Thoracic aorta (tissue), 2 donors: ENCODE results near the gene YWHAE. TPM values are rescaled to one million over a fixed set of nuclear protein-coding genes. Genes with fewer than 3 reads are reported as not detected.
"Not testable (repeated sequence)": the region's sequence is repeated elsewhere in the genome, so short reads cannot be mapped to it uniquely, and the experiment has no call there.

Experiments used
- ATAC-seq: fragments of 150-250 bp; one replicate; pipeline ENCODE4 v1.8.0; 2017; ENCODE audit warnings: low read depth; ENCODE audit not compliant: insufficient number of reproducible peaks, low FRiP score
- DNase-seq: peaks from one replicate; pipeline ENCODE4 v3.0.0-alpha.2; 2020; ENCODE audit warnings: low spot score
- H3K27ac ChIP-seq, 2 donors: fragments of 200-600 bp; sonication (generic); 1 replicate in 1 of 2; 2 replicates in 1 of 2; pipeline ENCODE4 v1.5.1; 2016; ENCODE audit warnings: mild to moderate bottlenecking in 2 of 2, moderate library complexity in 2 of 2
- H3K27me3 ChIP-seq: fragments of 200-600 bp; sonication (generic); replicated peaks from 2 replicates; pipeline ENCODE4 v1.6.0; 2016; ENCODE audit warnings: mild to moderate bottlenecking; ENCODE audit not compliant: insufficient read depth
- H3K36me3 ChIP-seq: fragments of 200-600 bp; sonication (generic); one replicate; pipeline ENCODE4 v1.5.1; 2016
- H3K4me1 ChIP-seq, 2 donors: fragments of 200-600 bp; sonication (generic); 1 replicate in 1 of 2; 2 replicates in 1 of 2; pipeline versions ENCODE4 v1.5.1 to v1.6.0; 2016; ENCODE audit warnings: low read depth in 2 of 2, mild to moderate bottlenecking in 1 of 2; ENCODE audit not compliant: control insufficient read depth in 1 of 2
- H3K4me3 ChIP-seq: fragments of 200-600 bp; sonication (generic); 2 replicates; pipeline ENCODE4 v1.5.1; 2016; ENCODE audit warnings: mild to moderate bottlenecking
- H3K9me3 ChIP-seq: fragments of 200-600 bp; sonication (generic); 2 replicates; pipeline ENCODE4 v1.5.1; 2016
- CTCF ChIP-seq: fragments of 200-600 bp; sonication (generic); IDR thresholded peaks from one replicate; pipeline ENCODE4 v1.5.1; 2019; ENCODE audit warnings: antibody characterized with exemption
- total RNA-seq, 2 donors: library from RNA; depleted of rRNA; stranded (reverse); fragments of >200 nt; gene quantifications; one replicate each; pipeline versions ENCODE4 v1.1.0 to v1.2.3, GENCODE V29; 2016

Gene YWHAE
- total RNA-seq, 2 donors from 2014 or later, result 178 to 593 TPM

- TF ChIP-seq CTCF, result no peak
- no peak for ATAC-seq
- Histone ChIP-seq H3K4me3 (peak overlapping the region; percentile 43), H3K36me3 (no peaks in the 10 kb centered on the region), H3K27ac (peak overlapping the region; percentile 52 to 72), H3K9me3 (no peaks in the 10 kb centered on the region), H3K27me3 (no peaks in the 10 kb centered on the region), H3K4me1 (peaks cover 72 to 94% of the 10 kb centered on the region in 2 donors)
- DNase-seq, result no peak
Measured at GRCh38 chr17:1391577-1391976, 8.4 kb downstream of the YWHAE start.

- Histone ChIP-seq H3K4me3 (peak overlapping the region; percentile 43), H3K27ac (peak overlapping the region; percentile 52 to 72)
Measured at GRCh38 chr17:1390432-1391367, 9.3 kb downstream of the YWHAE start.

GRCh38 chr17:1387490-1388227 lies 12.4 kb downstream of the YWHAE start:
- DNase-seq, ATAC-seq, H3K27me3 ChIP-seq, H3K36me3 ChIP-seq, H3K27ac ChIP-seq, H3K9me3 ChIP-seq, H3K4me3 ChIP-seq: not testable (repeated sequence)
- H3K4me1 ChIP-seq, result peaks cover 63 to 96% of the 10 kb centered on the region in 2 donors

More at GRCh38 chr17:1390432-1391367, 9.3 kb downstream of the YWHAE start:
- no peak for DNase-seq
- Histone ChIP-seq H3K36me3 (no peaks in the 10 kb centered on the region), H3K4me1 (peaks cover 72 to 94% of the 10 kb centered on the region in 2 donors), H3K27me3 (no peaks in the 10 kb centered on the region), H3K9me3 (no peaks in the 10 kb centered on the region)
- no peak for ATAC-seq
- no peak for TF ChIP-seq CTCF

- peaks cover 57 to 94% of the 10 kb centered on the region in 2 donors for H3K4me1 ChIP-seq
Measured at GRCh38 chr17:1386675-1387190, 13.3 kb downstream of the YWHAE start.

GRCh38 chr17:1386265-1386664 lies 13.8 kb downstream of the YWHAE start:
- H3K4me3 ChIP-seq, result no peak overlapping the region
- no peaks in the 10 kb centered on the region for H3K27me3 ChIP-seq
- no peaks in the 10 kb centered on the region for H3K36me3 ChIP-seq
- TF ChIP-seq CTCF, result no peak
- no peak for DNase-seq
- peak overlapping the region; percentile 7 to 41 for H3K27ac ChIP-seq
- H3K4me1 ChIP-seq, result peaks cover 57 to 94% of the 10 kb centered on the region in 2 donors
- no peak for ATAC-seq
- no peaks in the 10 kb centered on the region for H3K9me3 ChIP-seq

More at GRCh38 chr17:1386675-1387190, 13.3 kb downstream of the YWHAE start:
- H3K9me3 ChIP-seq, H3K27me3 ChIP-seq, H3K36me3 ChIP-seq, H3K4me3 ChIP-seq, DNase-seq, ATAC-seq: not testable (repeated sequence)
- peak overlapping the region; percentile 7 to 41 for H3K27ac ChIP-seq
